Thyroid gland (tissue), 4 donors: ENCODE measurements around the gene PRR3.

Experiments
- CTCF ChIP-seq, 6 experiments: fragments of 200-600 bp in 3 of 6; fragments of 450-650 bp in 3 of 6; sonication (generic) in 3 of 6; IDR thresholded peaks; one replicate each; pipeline ENCODE4 v1.5.1; 2016 to 2019; ENCODE audit warnings: antibody characterized with exemption in 6 of 6, mild to moderate bottlenecking in 2 of 6, inconsistent platforms in 1 of 6, moderate library complexity in 1 of 6
- POLR2A ChIP-seq, 2 donors: fragments of 450-650 bp; IDR thresholded peaks; one replicate each; pipeline ENCODE4 v1.6.1; 2017; ENCODE audit warnings: antibody characterized with exemption in 2 of 2, mild to moderate bottlenecking in 2 of 2, moderate library complexity in 1 of 2

DNA sequence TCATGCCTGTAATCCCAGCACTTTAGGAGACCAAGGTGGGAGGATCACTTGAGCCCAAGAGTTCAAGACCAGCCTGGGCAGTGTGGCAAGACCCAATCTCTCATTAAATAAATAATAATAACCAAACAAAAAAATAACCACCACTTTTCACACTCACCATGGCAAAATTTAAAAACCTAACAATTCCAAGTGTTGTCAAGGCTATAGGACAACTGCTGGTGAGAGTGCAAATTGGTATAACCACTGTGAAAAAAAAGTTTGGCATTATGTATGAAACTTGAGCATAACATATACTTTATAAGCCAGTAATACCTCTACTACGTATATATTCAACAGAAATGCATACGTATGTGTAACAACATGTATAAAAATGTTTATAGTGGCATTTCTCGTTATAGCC, 3.8 kb downstream of the PRR3 start:
- TF ChIP-seq POLR2A (IDR thresholded peaks at IDR 0.05) (no peak), CTCF (IDR thresholded peaks at IDR 0.05) (no peak)
